ENCODE results near the gene SDHA. TPM values are rescaled to one million over a fixed set of nuclear protein-coding genes. Genes with fewer than 3 reads are reported as not detected.

Gene SDHA
- total RNA-seq, 1 donor from 2014 or later = 86.3 TPM

GRCh38 chr5:190366-191035 lies 27.6 kb upstream of the SDHA start:
- TF ChIP-seq CTCF (IDR thresholded peaks at IDR 0.05; ENCODE audit: unreplicated experiment) = no peak
- H3K4me3 Mint-ChIP-seq = no peak overlapping the region
- H3K27ac Mint-ChIP-seq = no peak overlapping the region

GRCh38 chr5:191036-191948 lies 26.8 kb upstream of the SDHA start, which contains the start of gene LRRC14B:
Gene LRRC14B, plus strand, starts transcription at chr5:191495. Its CDS starts 44 bp downstream, at chr5:191539.
- no peak for DNase-seq (ENCODE audit: low spot score in 2 of 2, unreplicated experiment in 2 of 2)
- peaks cover 8% of the 10 kb centered on the region for H3K4me1 Mint-ChIP-seq
- H3K27me3 Mint-ChIP-seq (ENCODE audit: low read depth) = no peaks in the 10 kb centered on the region
- no peaks in the 10 kb centered on the region for H3K36me3 Mint-ChIP-seq
- no peaks in the 10 kb centered on the region for H3K9me3 Mint-ChIP-seq
- no peak within 1 kb of the TSS for H3K4me3 Mint-ChIP-seq
- no peak for TF ChIP-seq CTCF (IDR thresholded peaks at IDR 0.05; ENCODE audit: unreplicated experiment)
- H3K27ac Mint-ChIP-seq = no peak within 1 kb of the TSS

More at GRCh38 chr5:190366-191035, 27.6 kb upstream of the SDHA start:
- H3K27me3 Mint-ChIP-seq (ENCODE audit: low read depth) = no peaks in the 10 kb centered on the region
- peaks cover 8% of the 10 kb centered on the region for H3K4me1 Mint-ChIP-seq
- H3K36me3 Mint-ChIP-seq = no peaks in the 10 kb centered on the region
- no peaks in the 10 kb centered on the region for H3K9me3 Mint-ChIP-seq
- no peak for DNase-seq (ENCODE audit: low spot score in 2 of 2, unreplicated experiment in 2 of 2)

GRCh38 chr5:191949-192690 lies 26.0 kb upstream of the SDHA start:
- H3K4me3 Mint-ChIP-seq = no peak overlapping the region
- TF ChIP-seq CTCF (IDR thresholded peaks at IDR 0.05; ENCODE audit: unreplicated experiment) = no peak
- H3K4me1 Mint-ChIP-seq = peaks cover 11% of the 10 kb centered on the region
- no peaks in the 10 kb centered on the region for H3K36me3 Mint-ChIP-seq
- no peaks in the 10 kb centered on the region for H3K9me3 Mint-ChIP-seq
- H3K27me3 Mint-ChIP-seq (ENCODE audit: low read depth) = no peaks in the 10 kb centered on the region
- no peak for DNase-seq (ENCODE audit: low spot score in 2 of 2, unreplicated experiment in 2 of 2)
- H3K27ac Mint-ChIP-seq = no peak overlapping the region

GRCh38 chr5:192691-192969 lies 25.5 kb upstream of the SDHA start:
- H3K27ac Mint-ChIP-seq = no peak overlapping the region
- H3K27me3 Mint-ChIP-seq (ENCODE audit: low read depth) = no peaks in the 10 kb centered on the region
- H3K9me3 Mint-ChIP-seq = no peaks in the 10 kb centered on the region
- H3K4me1 Mint-ChIP-seq = peaks cover 12% of the 10 kb centered on the region
- TF ChIP-seq CTCF (IDR thresholded peaks at IDR 0.05; ENCODE audit: unreplicated experiment) = no peak
- no peak for DNase-seq (ENCODE audit: low spot score in 2 of 2, unreplicated experiment in 2 of 2)
- H3K36me3 Mint-ChIP-seq = no peaks in the 10 kb centered on the region
- no peak overlapping the region for H3K4me3 Mint-ChIP-seq

- no peak for DNase-seq (ENCODE audit: low spot score in 2 of 2, unreplicated experiment in 2 of 2)
- no peak overlapping the region for H3K4me3 Mint-ChIP-seq
- no peak overlapping the region for H3K27ac Mint-ChIP-seq
- H3K9me3 Mint-ChIP-seq = no peaks in the 10 kb centered on the region
- no peak for TF ChIP-seq CTCF (IDR thresholded peaks at IDR 0.05; ENCODE audit: unreplicated experiment)
- no peaks in the 10 kb centered on the region for H3K27me3 Mint-ChIP-seq (ENCODE audit: low read depth)
- no peaks in the 10 kb centered on the region for H3K36me3 Mint-ChIP-seq
- peaks cover 11% of the 10 kb centered on the region for H3K4me1 Mint-ChIP-seq
These were observed 24.9 kb upstream of the SDHA start for GRCh38 chr5:192970-193831.

Data from mesothelial cell of epicardium (in vitro differentiated cells).